Left ventricle myocardium inferior (tissue), 1 donor: ENCODE data around the gene MICAL3. TPM values are rescaled to one million over a fixed set of nuclear protein-coding genes. Genes with fewer than 3 reads are reported as not detected.

Experiments used
- DNase-seq: peaks from one replicate; pipeline ENCODE4 v3.0.0-alpha.2; 2020
- H3K27ac ChIP-seq: fragments of 200-600 bp; replicated peaks from 2 replicates; pipeline ENCODE4 v1.8.0; 2021
- H3K27me3 ChIP-seq: fragments of 200-600 bp; 2 replicates; pipeline ENCODE4 v1.8.0; 2021; ENCODE audit warnings: low read depth
- H3K36me3 ChIP-seq: fragments of 200-600 bp; 2 replicates; pipeline ENCODE4 v1.8.0; 2021
- H3K4me1 ChIP-seq: fragments of 200-600 bp; 2 replicates; pipeline ENCODE4 v1.8.0; 2021
- H3K4me3 ChIP-seq: fragments of 200-600 bp; 2 replicates; pipeline ENCODE4 v1.8.0; 2021; ENCODE audit warnings: mild to moderate bottlenecking, moderate library complexity
- H3K9me3 ChIP-seq: fragments of 200-600 bp; replicated peaks from 2 replicates; pipeline ENCODE4 v1.8.0; 2021
- intact Hi-C: fragments of 100-400 bp; cut with micrococcal nuclease; formaldehyde crosslinking; loops from one replicate; pipeline ENCODE4 v1.11.0; 2022
- microRNA-seq: library from miRNA; unstranded; fragments of <30 nt; microRNA quantifications from one replicate; pipeline ENCODE4 v1.2.0, GENCODE V29; 2020
- total RNA-seq: library from RNA; stranded (reverse); fragmentation: NEBNext Ultra II Directional; extraction: Animal tissue kit (Norgen Biotek cat#: 25700); gene quantifications from one replicate; pipeline ENCODE4 v1.2.1, GENCODE V29; 2021
- TF ChIP-seq, protein P1 (sequence below): fragments of 200-600 bp; IDR thresholded peaks from 2 replicates; pipeline ENCODE4 v1.8.0; 2021; ENCODE audit warnings: antibody characterized with exemption, mild to moderate bottlenecking, borderline replicate concordance
- donor health status: DM: no; HTN: yes; CAD: no; lungs with severe emphysema.

MICAL3 gene
- total RNA-seq, 1 donor from 2014 or later = 92.5 TPM

DNA sequence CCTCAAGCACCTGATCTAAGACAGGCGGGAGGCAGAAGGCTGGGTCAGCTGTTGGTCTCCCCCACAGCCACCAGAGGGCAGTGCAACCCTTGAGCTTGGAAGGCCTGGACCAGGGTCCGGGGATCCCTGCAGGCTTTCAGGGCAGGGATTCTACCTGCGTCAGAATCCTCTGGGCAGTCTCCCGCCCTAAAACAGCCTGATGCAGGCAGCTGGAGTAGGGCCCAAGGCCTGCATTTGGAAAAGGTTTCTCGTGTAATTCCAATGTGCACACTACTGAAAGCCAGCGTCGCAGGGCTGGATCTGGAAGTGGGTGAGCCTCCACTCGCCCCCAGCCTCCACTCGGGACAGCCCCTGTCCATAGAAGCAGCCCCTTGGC is 281.8 kb downstream of the MICAL3 start:
- no peak overlapping the region for H3K4me3 ChIP-seq
- H3K27ac ChIP-seq = no peak overlapping the region
- TF ChIP-seq, protein P1, sequence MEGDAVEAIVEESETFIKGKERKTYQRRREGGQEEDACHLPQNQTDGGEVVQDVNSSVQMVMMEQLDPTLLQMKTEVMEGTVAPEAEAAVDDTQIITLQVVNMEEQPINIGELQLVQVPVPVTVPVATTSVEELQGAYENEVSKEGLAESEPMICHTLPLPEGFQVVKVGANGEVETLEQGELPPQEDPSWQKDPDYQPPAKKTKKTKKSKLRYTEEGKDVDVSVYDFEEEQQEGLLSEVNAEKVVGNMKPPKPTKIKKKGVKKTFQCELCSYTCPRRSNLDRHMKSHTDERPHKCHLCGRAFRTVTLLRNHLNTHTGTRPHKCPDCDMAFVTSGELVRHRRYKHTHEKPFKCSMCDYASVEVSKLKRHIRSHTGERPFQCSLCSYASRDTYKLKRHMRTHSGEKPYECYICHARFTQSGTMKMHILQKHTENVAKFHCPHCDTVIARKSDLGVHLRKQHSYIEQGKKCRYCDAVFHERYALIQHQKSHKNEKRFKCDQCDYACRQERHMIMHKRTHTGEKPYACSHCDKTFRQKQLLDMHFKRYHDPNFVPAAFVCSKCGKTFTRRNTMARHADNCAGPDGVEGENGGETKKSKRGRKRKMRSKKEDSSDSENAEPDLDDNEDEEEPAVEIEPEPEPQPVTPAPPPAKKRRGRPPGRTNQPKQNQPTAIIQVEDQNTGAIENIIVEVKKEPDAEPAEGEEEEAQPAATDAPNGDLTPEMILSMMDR = peak; percentile 76
- peaks cover 19% of the 10 kb centered on the region for H3K36me3 ChIP-seq
- H3K4me1 ChIP-seq = peaks cover 23% of the 10 kb centered on the region
- DNase-seq = peak; percentile 51
- H3K27me3 ChIP-seq = no peaks in the 10 kb centered on the region
- H3K9me3 ChIP-seq = no peaks in the 10 kb centered on the region
- intact Hi-C loops = no loop called here

DNA sequence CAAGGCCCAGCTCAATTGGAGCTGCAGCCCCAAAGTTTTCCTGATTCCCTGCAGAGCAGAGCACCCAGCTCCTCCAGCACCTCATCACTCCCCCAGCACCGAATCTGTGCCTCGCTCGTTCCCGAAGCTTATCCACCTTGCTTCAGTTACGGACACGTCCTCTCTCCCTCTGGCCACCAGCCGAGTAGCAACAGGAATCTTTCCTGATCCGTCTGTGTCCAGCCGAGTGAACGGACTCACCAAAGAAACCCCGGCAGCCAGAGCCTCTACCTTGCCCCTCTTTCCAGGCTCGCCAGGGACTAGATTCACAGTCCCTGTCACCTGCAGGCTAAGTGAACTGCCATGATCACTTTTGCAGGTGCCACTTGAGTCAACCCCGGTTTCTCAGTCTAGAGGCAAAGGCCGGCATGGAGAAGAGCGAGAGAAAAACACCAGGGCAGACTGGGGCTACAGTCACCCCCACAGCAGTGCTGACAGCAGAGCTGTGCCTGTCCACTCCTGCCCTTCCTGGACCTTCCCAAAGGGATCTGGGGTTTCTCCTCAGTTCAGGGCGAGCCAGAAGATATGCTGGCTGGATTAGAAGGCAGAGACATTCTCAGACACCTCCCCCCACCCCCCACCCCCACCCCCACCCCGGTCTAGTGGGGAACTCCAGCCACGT is 282.4 kb downstream of the MICAL3 start:
- Histone ChIP-seq H3K9me3 (no peaks in the 10 kb centered on the region), H3K4me1 (peaks cover 23% of the 10 kb centered on the region), H3K27me3 (no peaks in the 10 kb centered on the region), H3K36me3 (peaks cover 20% of the 10 kb centered on the region), H3K4me3 (no peak overlapping the region), H3K27ac (no peak overlapping the region)
- intact Hi-C loops = no loop called here
- DNase-seq = no peak
- TF ChIP-seq, protein P1 = no peak

DNA sequence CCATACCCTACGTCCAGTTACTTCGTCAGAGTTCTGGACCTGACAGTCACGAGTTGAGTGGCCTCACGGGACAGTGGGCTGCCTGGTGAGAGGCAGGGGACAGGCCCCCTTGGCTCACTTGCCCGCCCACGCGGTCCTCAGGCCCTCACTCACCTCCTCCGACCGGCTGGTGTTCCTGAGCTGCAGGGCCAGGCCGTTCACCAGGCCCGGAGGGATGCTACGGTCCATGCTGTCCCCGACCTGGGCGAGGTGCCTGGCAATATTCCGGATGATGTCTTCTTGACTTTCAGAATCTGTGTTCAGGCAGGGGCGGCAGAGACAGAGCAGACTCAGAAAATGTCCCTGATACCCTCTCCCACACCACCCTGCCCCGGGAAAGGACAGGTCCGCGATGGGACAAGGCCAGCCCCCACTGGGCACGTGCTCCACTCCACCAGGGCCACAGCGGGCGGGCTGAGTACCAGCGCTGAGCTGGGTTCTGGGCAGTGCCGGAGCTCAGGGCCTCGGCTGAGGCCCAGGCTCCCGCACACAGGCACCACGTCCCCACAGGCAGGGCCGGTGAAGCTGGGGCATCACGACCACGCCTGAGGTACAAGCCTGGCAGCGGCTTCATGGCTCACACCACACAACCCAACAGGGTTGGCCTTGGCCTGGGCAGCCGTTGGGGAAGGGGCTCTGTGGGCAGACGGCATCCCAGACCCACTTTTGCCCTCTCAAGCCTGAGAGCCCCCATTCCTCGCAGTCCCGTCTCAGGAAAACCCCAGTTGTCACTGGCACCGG is 285.0 kb downstream of the MICAL3 start:
- intact Hi-C loops = no loop called here
- Histone ChIP-seq H3K36me3 (peaks cover 33% of the 10 kb centered on the region), H3K27ac (no peak overlapping the region), H3K4me1 (peaks cover 20% of the 10 kb centered on the region), H3K27me3 (no peaks in the 10 kb centered on the region), H3K9me3 (no peaks in the 10 kb centered on the region), H3K4me3 (no peak overlapping the region)
- DNase-seq = no peak
- TF ChIP-seq, protein P1 = no peak

DNA sequence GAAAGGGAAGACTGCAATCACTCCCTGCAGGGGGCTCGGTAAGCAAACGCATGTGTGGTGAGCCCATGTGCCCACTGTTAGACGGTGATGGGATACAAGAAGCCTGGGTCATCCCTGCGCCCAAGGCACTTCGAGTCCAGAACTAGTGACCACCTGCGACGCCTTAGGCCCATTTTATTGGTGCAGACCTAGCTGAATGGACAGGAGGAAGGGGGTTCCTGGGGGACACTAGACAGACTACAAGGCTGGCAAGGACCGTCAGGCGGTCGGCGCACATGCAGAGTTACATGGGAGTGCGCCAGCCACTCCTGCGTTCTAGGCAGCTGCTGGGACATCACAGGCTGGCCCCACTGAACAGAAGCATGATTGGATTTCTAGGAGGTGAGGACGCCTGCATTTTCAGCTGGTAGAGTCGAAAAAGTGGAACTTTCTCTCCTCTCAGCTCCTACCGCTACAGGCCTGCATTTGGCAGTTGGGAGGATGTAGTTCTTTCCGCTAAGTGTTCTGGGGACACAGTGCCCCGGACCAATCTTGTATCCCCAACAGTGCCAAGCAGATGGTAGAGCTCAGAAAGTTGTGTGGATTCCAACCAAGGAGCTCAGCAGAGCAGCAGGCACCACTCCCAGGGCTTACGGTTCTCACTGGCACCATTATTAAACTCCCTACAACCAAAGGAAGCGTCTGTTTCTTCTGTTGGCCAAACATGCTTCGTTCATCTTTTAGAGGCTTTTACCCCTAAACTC is 285.8 kb downstream of the MICAL3 start:
- Histone ChIP-seq H3K4me3 (no peak overlapping the region), H3K27ac (no peak overlapping the region), H3K4me1 (peaks cover 12% of the 10 kb centered on the region), H3K27me3 (no peaks in the 10 kb centered on the region), H3K36me3 (peaks cover 42% of the 10 kb centered on the region), H3K9me3 (no peaks in the 10 kb centered on the region)
- intact Hi-C loops = no loop called here
- TF ChIP-seq, protein P1 = no peak
- no peak for DNase-seq

Small RNA genes lying within 50 kb of the gene (microRNA-seq; reads per million reads assigned to microRNA genes)
- gene MIR3198-1 (not detected), gene MIR648 (not detected)

Other genes with a start within 250 kb of the MICAL3 start
- gene PEX26, start 53.4 kb upstream of the MICAL3 start, total RNA-seq = 20.5 TPM
- 253 TPM for gene TUBA8, start 86.2 kb upstream of the MICAL3 start, total RNA-seq
- 2.1 TPM for gene USP18, start 125.6 kb upstream of the MICAL3 start, total RNA-seq